Measurements from ENCODE around the gene CBFA2T3. TPM values are rescaled to one million over a fixed set of nuclear protein-coding genes. Genes with fewer than 3 reads are reported as not detected.

Gene CBFA2T3
- total and polyA plus RNA-seq, 2 of the 8 experiments (the other 6 are each of a cell fraction or from before 2014, with no cell fraction given), result 0.51 to 1.3 TPM

DNA sequence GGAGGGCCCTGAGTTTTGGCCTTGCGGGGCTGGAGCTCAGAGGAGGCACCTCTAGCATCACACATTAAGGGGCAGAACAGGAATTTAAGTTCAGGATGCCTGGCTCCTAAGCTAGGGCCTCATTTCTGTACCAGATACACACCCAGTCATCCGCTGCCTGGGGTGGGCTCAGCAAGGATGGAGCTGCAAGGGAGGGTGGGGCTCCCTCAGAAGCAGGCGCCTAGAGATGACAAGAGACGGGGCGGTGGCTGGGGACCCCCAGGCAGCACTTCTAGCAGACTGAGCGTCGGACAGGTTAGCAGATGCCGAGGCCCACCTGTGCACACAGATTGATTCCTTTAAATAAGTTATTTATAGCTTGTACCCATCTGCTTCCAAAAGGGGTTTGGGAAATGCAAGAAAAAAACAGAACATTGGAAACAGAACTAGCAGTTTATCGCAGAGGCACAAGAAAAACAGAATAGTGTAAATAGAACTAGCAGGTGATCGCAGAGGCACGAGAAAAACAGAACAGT lies 47.6 kb upstream of the CBFA2T3 start:
- Histone ChIP-seq H2BK5ac (ENCODE audit: low read depth, low read length) (no peak overlapping the region), H3K27me3 (replicated peaks in 1 of 4; ENCODE audit: control insufficient read depth in 3 of 4, extremely low read depth in 1 of 4, insufficient read depth in 3 of 4, low read length in 3 of 4) (peaks cover 0 to 2% (median 0%) of the 10 kb centered on the region in 4 experiments; a peak in 1 of 7 replicates), H4K5ac (ENCODE audit: insufficient read length, low read depth, low read length) (no peak overlapping the region), H3K14ac (ENCODE audit: insufficient read length) (no peak overlapping the region), H4K8ac (ENCODE audit: extremely low read depth, insufficient read depth, low read length) (no peak overlapping the region), H2BK20ac (ENCODE audit: low read length) (no peak overlapping the region), H3K9me3 (ENCODE audit: insufficient read depth in 2 of 2, low read depth in 1 of 2, low read length in 1 of 2) (no peaks in the 10 kb centered on the region), H3K4ac (replicated peaks; ENCODE audit: insufficient read length, low read depth, low read length) (no peak overlapping the region), H3K9ac (replicated peaks in 1 of 4; ENCODE audit: extremely low read depth in 1 of 4, low read depth in 3 of 4, low read length in 3 of 4) (no peak overlapping the region), H2BK12ac (ENCODE audit: low read depth, low read length) (no peak overlapping the region), H3K23me2 (ENCODE audit: low read depth, low read length) (no peaks in the 10 kb centered on the region), H3K18ac (ENCODE audit: extremely low read depth, low read length) (no peak overlapping the region), H3K4me3 (ENCODE audit: extremely low read depth in 1 of 4, insufficient read depth in 2 of 4, low read depth in 3 of 4, low read length in 4 of 4) (no peak overlapping the region), H3K4me2 (ENCODE audit: insufficient read depth in 1 of 2, low read depth in 2 of 2, low read length in 2 of 2) (no peak overlapping the region), H3K56ac (replicated peaks; ENCODE audit: insufficient read length, low read depth, low read length) (no peak overlapping the region), H2AK5ac (ENCODE audit: low read depth, low read length) (no peak overlapping the region), H2BK15ac (ENCODE audit: low read length) (no peak overlapping the region), H3K27ac (ENCODE audit: low read depth, low read length) (no peak overlapping the region), H3K79me2 (ENCODE audit: control insufficient read depth in 1 of 2, insufficient read depth in 2 of 2, low read length in 2 of 2) (no peaks in the 10 kb centered on the region), H4K91ac (replicated peaks; ENCODE audit: insufficient read length, low read length) (no peak overlapping the region), H3K23ac (ENCODE audit: insufficient read length) (no peak overlapping the region), H3K4me1 (replicated peaks in 1 of 4; ENCODE audit: control insufficient read depth in 3 of 4, insufficient read depth in 4 of 4, low read length in 3 of 4) (no peaks in the 10 kb centered on the region; a peak in 1 of 7 replicates), H3K36me3 (ENCODE audit: control insufficient read depth in 2 of 4, insufficient read depth in 4 of 4, low read length in 3 of 4) (no peaks in the 10 kb centered on the region), H2AFZ (ENCODE audit: low read length) (no peak overlapping the region), H4K20me1 (replicated peaks in 1 of 2; ENCODE audit: control insufficient read depth in 1 of 2, insufficient read depth in 2 of 2, low read length in 2 of 2) (peaks cover 0 to 5% of the 10 kb centered on the region in 2 experiments), H2BK120ac (replicated peaks; ENCODE audit: low read depth, low read length) (no peak overlapping the region), H3K79me1 (ENCODE audit: low read depth, low read length) (no peaks in the 10 kb centered on the region; the same call in 1 of the 2 replicates)
- no peak for DNase-seq (ENCODE audit: low read depth in 1 of 2, low spot score in 2 of 2)
- CTCF ChIA-PET (ENCODE audit: partially characterized antibody), result interaction anchor here (0.8 to 1.6 kb wide), 7 partner anchors 11 to 287 kb away, joined by 3 to 4 read pairs (median 3); no protein-coding TSS in a partner anchor
- no peak for FAIRE-seq
- POLR2A ChIA-PET (ENCODE audit: partially characterized antibody), result interaction anchor here (1.6 kb wide), 1 partner anchor 10 kb away, joined by 5 read pairs; no protein-coding TSS in a partner anchor
- no peak for TF ChIP-seq CHD1 (IDR thresholded peaks at IDR 0.05; ENCODE audit: low read depth, low read length)
- TF ChIP-seq NANOG (IDR thresholded peaks at IDR 0.05; ENCODE audit: insufficient read depth, low read depth, low read length, poor library complexity, severe bottlenecking), result no peak
- TF ChIP-seq, protein P1, sequence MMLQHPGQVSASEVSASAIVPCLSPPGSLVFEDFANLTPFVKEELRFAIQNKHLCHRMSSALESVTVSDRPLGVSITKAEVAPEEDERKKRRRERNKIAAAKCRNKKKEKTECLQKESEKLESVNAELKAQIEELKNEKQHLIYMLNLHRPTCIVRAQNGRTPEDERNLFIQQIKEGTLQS (IDR thresholded peaks at IDR 0.05; ENCODE audit: insufficient read depth, low read depth, low read length), result no peak
- no peak for TF ChIP-seq SUZ12 (IDR thresholded peaks at IDR 0.05; ENCODE audit: low read length)
- TF ChIP-seq KDM1A (IDR thresholded peaks at IDR 0.05; ENCODE audit: borderline replicate concordance, low read length), result no peak
- 88% methylated on average over 11 of the region's 11 CpGs; no CpG with 5 or more reads in 1 of the 2 experiments for WGBS, 2 experiments (ENCODE audit: extremely low coverage in 1 of 2, insufficient coverage in 1 of 2, insufficient read length in 1 of 2, insufficient replicate concordance in 2 of 2, low coverage in 1 of 2, low lambda C conversion rate in 2 of 2, missing lambda C conversion rate in 1 of 2)
